ENCODE data around the gene KIAA0513. TPM values are rescaled to one million over a fixed set of nuclear protein-coding genes. Genes with fewer than 3 reads are reported as not detected.

Gene KIAA0513
- total and polyA plus RNA-seq, 9 donors, result 2.8 to 12.8 (median 7.1) TPM

DNA sequence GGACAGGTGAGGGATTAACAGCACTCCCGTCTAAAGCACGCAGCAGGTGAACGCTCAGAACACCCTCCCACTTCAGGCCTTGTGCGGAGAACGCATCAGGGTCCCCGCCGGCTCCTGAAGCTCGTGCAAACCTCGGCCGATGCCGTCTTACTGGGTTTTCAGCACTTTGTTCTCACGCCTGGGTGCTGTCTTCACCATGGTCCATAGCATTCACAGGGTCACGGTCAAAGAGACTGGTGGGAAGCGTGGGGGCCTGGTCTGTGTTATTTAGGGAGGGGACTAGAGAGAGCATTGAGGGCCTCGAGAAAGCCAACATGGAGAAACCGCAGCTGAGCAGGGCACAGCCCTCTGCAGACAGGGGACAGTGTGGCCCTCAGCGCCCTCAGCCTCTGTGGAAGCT is 58.1 kb downstream of the KIAA0513 start:
- WGBS, 3 donors, result 95 to 98% (median 97%) methylated on average over 17 of the region's 17 CpGs
- no peaks in the 10 kb centered on the region for H3K4me1 ChIP-seq (ENCODE audit: insufficient read depth)
- TF ChIP-seq, protein P1, sequence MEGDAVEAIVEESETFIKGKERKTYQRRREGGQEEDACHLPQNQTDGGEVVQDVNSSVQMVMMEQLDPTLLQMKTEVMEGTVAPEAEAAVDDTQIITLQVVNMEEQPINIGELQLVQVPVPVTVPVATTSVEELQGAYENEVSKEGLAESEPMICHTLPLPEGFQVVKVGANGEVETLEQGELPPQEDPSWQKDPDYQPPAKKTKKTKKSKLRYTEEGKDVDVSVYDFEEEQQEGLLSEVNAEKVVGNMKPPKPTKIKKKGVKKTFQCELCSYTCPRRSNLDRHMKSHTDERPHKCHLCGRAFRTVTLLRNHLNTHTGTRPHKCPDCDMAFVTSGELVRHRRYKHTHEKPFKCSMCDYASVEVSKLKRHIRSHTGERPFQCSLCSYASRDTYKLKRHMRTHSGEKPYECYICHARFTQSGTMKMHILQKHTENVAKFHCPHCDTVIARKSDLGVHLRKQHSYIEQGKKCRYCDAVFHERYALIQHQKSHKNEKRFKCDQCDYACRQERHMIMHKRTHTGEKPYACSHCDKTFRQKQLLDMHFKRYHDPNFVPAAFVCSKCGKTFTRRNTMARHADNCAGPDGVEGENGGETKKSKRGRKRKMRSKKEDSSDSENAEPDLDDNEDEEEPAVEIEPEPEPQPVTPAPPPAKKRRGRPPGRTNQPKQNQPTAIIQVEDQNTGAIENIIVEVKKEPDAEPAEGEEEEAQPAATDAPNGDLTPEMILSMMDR (IDR thresholded peaks at IDR 0.05), result no peak
- no peak for TF ChIP-seq POLR2A (IDR thresholded peaks at IDR 0.05)
- no peak for TF ChIP-seq EP300 (IDR thresholded peaks at IDR 0.05)
- no peak for DNase-seq
- no peaks in the 10 kb centered on the region for H3K9me3 ChIP-seq
- no peaks in the 10 kb centered on the region for H3K36me3 ChIP-seq
- H3K4me3 ChIP-seq, result no peak overlapping the region
- H3K27me3 ChIP-seq, result no peaks in the 10 kb centered on the region
- H3K27ac ChIP-seq, result no peak overlapping the region
- intact Hi-C loops (cut with DNase I), result no loop called here

- no peak overlapping the region for H3K27ac ChIP-seq
- H3K9me3 ChIP-seq, result no peaks in the 10 kb centered on the region
- H3K4me1 ChIP-seq (ENCODE audit: insufficient read depth), result no peaks in the 10 kb centered on the region
- TF ChIP-seq EP300 (IDR thresholded peaks at IDR 0.05), result no peak
- no peak for TF ChIP-seq POLR2A (IDR thresholded peaks at IDR 0.05)
- TF ChIP-seq, protein P1 (IDR thresholded peaks at IDR 0.05), result peak in 2 of 3 donors; percentile 43 to 58
- H3K27me3 ChIP-seq, result no peaks in the 10 kb centered on the region
- peak in 4 of 5 donors; percentile 49 to 70 (median 62) for DNase-seq
- H3K36me3 ChIP-seq, result no peaks in the 10 kb centered on the region
- no peak overlapping the region for H3K4me3 ChIP-seq
- intact Hi-C loops (cut with DNase I), result no loop called here
- 80 to 89% (median 85%) methylated on average over 36 to 37 of the region's 37 CpGs for WGBS, 3 donors
Observed at GRCh38 chr16:85086347-85087291, 59.0 kb downstream of the KIAA0513 start.

DNA sequence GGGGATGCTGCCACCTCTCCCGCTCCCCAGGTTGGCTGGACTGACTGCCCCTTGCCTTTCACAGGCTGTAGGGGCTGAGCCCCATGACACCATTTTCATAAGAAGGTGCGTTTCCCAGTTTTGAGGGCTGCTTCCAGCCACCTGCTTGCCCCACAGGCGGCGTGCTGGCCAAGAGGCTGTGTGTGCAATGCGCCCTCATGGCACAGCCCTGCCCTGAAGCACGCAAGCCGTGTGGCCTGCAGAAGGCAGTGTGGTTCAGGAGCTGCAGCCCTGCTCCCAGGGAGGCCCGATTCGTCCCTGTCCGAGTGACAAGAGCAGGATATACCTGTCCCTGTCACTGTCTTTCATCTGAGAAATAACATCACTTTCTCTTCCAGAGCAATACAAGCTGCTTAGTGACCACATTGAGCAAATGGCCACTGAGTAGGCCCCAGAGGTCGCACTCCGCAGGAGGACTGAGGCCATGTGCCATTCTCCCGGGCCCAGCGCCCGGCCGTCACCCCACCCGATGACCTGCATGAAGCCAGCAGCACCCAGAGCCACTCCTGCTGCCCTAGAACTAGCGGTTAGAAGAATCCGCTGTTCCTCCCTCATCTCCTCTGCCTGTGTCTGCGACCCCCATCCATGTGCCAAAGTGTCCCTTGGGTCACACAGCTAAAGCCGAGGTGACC is 60.4 kb downstream of the KIAA0513 start:
- H3K27me3 ChIP-seq, result no peaks in the 10 kb centered on the region
- H3K4me3 ChIP-seq, result no peak overlapping the region
- no peaks in the 10 kb centered on the region for H3K9me3 ChIP-seq
- TF ChIP-seq EP300 (IDR thresholded peaks at IDR 0.05) (no peak), POLR2A (IDR thresholded peaks at IDR 0.05) (no peak)
- TF ChIP-seq, protein P1 (IDR thresholded peaks at IDR 0.05), result no peak
- WGBS, 3 donors, result 92 to 98% (median 96%) methylated on average over 21 of the region's 21 CpGs
- DNase-seq, result no peak
- H3K36me3 ChIP-seq, result no peaks in the 10 kb centered on the region
- H3K27ac ChIP-seq, result no peak overlapping the region
- H3K4me1 ChIP-seq (ENCODE audit: insufficient read depth), result peaks cover 5% of the 10 kb centered on the region
- intact Hi-C loops (cut with DNase I), result no loop called here

- Histone ChIP-seq H3K4me3 (no peak overlapping the region), H3K9me3 (no peaks in the 10 kb centered on the region), H3K36me3 (no peaks in the 10 kb centered on the region), H3K4me1 (ENCODE audit: insufficient read depth) (peaks cover 7% of the 10 kb centered on the region), H3K27me3 (no peaks in the 10 kb centered on the region), H3K27ac (no peak overlapping the region)
- no peak for DNase-seq
- intact Hi-C loops (cut with DNase I), result no loop called here
- TF ChIP-seq POLR2A (IDR thresholded peaks at IDR 0.05) (no peak), EP300 (IDR thresholded peaks at IDR 0.05) (no peak)
- TF ChIP-seq, protein P1 (IDR thresholded peaks at IDR 0.05), result no peak
- WGBS, 3 donors, result 85 to 90% (median 85%) methylated on average over 31 of the region's 31 CpGs
Observed at GRCh38 chr16:85088570-85089199, 61.1 kb downstream of the KIAA0513 start.
